NB4 (cell line): ENCODE results near the gene INSYN1.
"Not testable (repeated sequence)": the region's sequence is repeated elsewhere in the genome, so short reads cannot be mapped to it uniquely, and the experiment has no call there.

ENCODE experiments used
- DNase-seq: peaks from one replicate; pipeline ENCODE4 v3.0.0; 2010; ENCODE audit warnings: low read depth
- H3K4me3 ChIP-seq: one replicate; pipeline ENCODE4 v1.5.1; 2011; ENCODE audit warnings: mild to moderate bottlenecking, low read depth, low read length, moderate library complexity
- MYC ChIP-seq: IDR thresholded peaks from 2 replicates; pipeline ENCODE4 v1.6.1; 2011; ENCODE audit warnings: low read depth, low read length
- POLR2A ChIP-seq: IDR thresholded peaks from 2 replicates; pipeline ENCODE4 v1.6.1; 2011; ENCODE audit warnings: mild to moderate bottlenecking; ENCODE audit not compliant: insufficient read length; ENCODE audit errors: extremely low read depth
- TF ChIP-seq, protein P1 (sequence below): IDR thresholded peaks from one replicate; pipeline ENCODE4 v1.5.1; 2012; ENCODE audit warnings: low read depth, low read length
- TF ChIP-seq, protein P2 (sequence below): IDR thresholded peaks from 2 replicates; pipeline ENCODE4 v1.6.1; 2011; ENCODE audit warnings: low read depth, low read length

The INSYN1 gene

DNA sequence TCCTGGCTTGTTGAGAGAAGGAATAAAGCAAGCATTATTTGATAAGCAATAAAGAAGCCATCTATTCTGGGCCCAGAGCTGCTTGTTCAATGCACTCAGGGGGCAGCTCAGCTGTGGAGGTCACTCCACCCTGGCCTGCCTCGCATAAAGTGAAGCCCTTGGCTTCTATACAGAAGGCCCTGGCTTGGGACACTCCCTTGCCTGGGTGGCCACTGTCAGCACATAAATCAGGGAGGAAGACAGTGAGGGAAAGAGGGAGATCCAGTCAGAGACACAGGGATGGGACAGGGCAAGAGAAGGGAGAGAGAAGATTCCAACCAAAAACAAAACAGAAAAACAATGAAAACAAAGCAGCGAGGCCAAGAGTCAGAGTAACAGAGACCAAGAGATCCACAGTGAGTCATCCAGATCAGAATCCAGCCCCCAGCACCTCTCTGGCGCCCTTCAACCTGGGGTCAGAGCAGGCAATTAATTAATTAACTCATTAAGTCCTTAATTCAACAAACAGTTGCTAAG is 11.8 kb downstream of the INSYN1 start:
- H3K4me3 ChIP-seq: no peak overlapping the region
- no peak for DNase-seq
- TF ChIP-seq POLR2A (no peak), MYC (no peak)
- TF ChIP-seq, protein P1, sequence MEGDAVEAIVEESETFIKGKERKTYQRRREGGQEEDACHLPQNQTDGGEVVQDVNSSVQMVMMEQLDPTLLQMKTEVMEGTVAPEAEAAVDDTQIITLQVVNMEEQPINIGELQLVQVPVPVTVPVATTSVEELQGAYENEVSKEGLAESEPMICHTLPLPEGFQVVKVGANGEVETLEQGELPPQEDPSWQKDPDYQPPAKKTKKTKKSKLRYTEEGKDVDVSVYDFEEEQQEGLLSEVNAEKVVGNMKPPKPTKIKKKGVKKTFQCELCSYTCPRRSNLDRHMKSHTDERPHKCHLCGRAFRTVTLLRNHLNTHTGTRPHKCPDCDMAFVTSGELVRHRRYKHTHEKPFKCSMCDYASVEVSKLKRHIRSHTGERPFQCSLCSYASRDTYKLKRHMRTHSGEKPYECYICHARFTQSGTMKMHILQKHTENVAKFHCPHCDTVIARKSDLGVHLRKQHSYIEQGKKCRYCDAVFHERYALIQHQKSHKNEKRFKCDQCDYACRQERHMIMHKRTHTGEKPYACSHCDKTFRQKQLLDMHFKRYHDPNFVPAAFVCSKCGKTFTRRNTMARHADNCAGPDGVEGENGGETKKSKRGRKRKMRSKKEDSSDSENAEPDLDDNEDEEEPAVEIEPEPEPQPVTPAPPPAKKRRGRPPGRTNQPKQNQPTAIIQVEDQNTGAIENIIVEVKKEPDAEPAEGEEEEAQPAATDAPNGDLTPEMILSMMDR: no peak
- TF ChIP-seq, protein P2, sequence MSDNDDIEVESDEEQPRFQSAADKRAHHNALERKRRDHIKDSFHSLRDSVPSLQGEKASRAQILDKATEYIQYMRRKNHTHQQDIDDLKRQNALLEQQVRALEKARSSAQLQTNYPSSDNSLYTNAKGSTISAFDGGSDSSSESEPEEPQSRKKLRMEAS: no peak

DNA sequence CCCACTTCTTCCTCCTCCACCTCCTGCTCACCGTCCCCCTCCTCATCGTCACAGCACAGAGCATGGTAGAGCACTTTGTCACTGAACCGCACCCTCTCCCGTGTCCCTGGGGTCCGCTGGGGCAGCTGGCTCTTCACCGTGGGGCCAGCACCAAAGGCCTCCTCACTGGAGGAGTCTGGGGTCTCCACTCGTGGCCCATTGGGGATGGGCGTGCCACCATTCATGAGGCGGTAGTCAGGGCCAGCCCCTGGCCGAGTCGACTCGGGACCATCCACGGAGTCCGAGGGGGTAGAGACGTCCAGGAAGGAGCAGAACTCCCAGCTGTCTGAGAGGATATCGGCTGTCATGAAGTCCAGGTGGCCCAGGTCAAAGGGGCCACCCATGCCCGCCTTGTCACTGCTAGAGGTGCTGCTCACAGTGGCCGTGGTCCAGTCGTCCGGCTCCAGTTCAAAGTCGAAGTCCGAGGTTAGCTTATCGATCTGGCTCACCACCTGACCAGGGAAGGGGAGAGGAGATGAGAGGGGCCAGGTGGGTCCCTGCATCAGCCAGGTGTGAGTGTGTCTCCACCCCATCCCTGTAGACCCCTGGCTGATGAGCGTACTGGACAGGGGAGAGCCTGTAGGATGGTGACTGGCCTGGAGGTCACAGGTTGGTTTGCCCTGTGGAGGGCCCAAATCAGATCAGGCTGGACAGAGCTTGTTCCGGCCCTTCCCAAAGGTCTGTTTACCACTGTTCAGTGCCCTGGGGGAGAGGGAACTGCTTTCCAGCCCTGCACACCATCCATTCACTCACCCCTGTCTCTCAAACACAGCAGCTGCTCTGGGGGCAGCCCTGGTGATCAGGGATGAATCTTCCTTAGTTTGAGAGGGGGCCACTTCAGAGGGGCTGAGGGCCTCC is 12.8 kb downstream of the INSYN1 start:
- TF ChIP-seq POLR2A (no peak), MYC (no peak)
- TF ChIP-seq, protein P1: no peak
- TF ChIP-seq, protein P2: no peak
- no peak for DNase-seq

DNA sequence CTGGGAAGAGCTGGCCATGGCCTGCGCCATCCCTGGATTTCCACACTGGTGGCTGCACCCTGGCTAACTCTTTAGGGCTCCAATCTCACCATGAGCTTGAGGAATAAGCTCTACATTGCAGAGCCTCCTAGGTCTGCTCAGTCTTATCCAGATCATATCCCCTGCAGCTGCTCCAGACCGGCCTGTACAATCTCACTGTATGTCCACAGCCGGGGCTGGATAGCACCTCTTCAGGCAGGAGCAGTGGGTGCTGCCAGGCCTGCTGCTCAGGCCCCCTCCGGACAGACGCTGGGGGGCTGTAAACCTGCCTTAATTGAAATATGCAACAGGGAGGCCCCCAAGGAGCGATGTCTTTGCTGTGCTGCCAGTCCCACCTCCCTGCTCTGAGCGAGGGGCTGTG is 15.6 kb downstream of the INSYN1 start:
- TF ChIP-seq, protein P2: no peak
- TF ChIP-seq, protein P1: no peak
- no peak for DNase-seq
- H3K4me3 ChIP-seq: no peak overlapping the region

More for the DNA sequence above, 12.8 kb downstream of the INSYN1 start:
- H3K4me3 ChIP-seq: no peak overlapping the region

DNA sequence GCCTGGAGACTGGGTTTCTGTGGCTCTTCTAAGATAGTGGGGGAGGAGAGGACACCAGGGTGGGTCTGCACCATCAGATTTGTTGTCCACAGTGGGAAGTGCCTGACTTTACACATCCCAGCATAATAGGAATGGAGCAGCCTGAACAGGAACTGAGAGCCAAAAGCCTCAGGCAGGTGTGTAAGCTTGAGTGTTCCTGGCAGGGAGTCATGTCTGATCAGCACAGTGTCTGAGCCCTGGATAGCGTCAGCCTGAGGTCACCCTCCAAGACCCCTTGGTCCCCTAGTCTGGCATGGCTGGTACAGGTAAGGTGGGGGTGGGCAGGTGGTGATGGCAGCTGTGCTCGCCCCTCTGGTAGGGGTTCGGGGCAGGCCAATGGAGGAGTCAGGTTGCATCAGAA is 20.2 kb downstream of the INSYN1 start:
- H3K4me3 ChIP-seq: no peak overlapping the region
- no peak for DNase-seq
- TF ChIP-seq, protein P2: no peak
- no peak for TF ChIP-seq MYC
- TF ChIP-seq, protein P1: no peak
- TF ChIP-seq POLR2A: no peak

DNA sequence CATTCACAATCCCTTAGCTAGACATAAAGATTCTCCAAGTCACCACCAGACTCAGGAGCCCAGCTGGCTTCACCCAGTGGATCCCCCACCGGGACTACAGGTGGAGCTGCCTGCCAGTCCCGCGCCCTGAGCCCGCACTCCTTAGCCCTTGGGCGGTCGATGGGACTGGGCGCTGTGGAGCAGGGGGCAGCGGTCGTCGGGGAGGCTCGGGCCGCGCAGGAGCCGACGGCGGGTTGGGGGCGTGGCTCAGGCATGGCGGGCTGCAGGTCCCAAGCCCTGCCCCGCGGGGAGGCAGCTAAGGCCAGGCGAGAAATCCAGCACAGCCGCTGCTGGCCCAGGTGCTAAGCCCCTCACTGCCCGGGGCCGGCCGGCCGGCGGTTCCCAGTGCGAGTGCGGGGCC is 21.1 kb downstream of the INSYN1 start:
- not testable (repeated sequence) for DNase-seq, H3K4me3 ChIP-seq

DNA sequence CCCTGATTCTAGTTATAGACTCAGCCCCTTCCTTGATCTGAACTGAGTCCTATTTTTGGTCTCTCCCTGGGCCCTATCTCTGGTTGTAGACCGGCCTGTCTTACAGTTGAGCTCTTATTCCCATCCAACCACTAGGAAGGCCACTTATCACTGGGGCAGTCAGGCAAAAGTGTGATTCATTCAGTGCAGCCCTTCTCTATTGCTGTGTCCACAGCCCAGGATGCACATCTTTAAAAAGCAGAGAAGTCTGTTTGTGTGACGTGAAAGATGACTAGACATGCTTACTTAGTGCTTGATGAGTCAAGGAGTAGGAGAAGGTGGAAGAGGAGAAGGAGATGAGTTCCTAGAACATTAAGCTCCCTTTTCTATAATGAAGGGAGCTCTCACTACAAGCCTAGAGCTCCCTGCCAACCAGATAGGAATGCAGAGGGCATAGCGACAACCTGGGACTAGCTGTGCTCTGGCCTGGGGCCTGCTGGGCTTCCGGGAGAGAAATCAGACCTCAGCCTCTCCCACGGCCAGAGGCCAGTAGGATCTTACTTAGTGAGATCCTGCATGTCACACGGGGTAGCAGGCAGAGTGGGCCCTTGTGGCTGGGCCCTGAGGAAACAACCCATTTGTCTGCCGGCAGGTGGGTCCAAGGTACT is 25.7 kb downstream of the INSYN1 start:
- TF ChIP-seq, protein P2: no peak
- TF ChIP-seq POLR2A (no peak), MYC (no peak)
- TF ChIP-seq, protein P1: no peak
- no peak for DNase-seq

More for the DNA sequence above, 25.7 kb downstream of the INSYN1 start:
- H3K4me3 ChIP-seq: no peak overlapping the region
